HTERT RPE-1 (cell line): ENCODE results near the gene GPR160.
"Not testable (repeated sequence)": the region's sequence is repeated elsewhere in the genome, so short reads cannot be mapped to it uniquely, and the experiment has no call there.

ENCODE experiments used
- in situ Hi-C: fragments of 300-500 bp; cut with MboI; formaldehyde crosslinking; loops from 4 replicates; pipeline ENCODE4 v1.14.3; 2020; ENCODE audit warnings: low sequenced_read_pairs

Gene GPR160

GRCh38 chr3:170037463-170038433, at the start of gene GPR160:
Gene GPR160 (plus strand): TSS chr3:170037995. CDS start chr3:170083973, 45,978 bp downstream.
- in situ Hi-C loops: no loop called here

GRCh38 chr3:169990431-169990830, 47.4 kb upstream of the GPR160 start:
- in situ Hi-C loops: no loop called here

- in situ Hi-C loops: no loop called here
These were observed 45.6 kb upstream of the GPR160 start for GRCh38 chr3:169992156-169992555.

GRCh38 chr3:169992781-169993180, 45.0 kb upstream of the GPR160 start:
- in situ Hi-C loops: no loop called here

- in situ Hi-C loops: no loop called here
These were observed 44.0 kb upstream of the GPR160 start for GRCh38 chr3:169993761-169994160.

- in situ Hi-C loops: no loop called here
These were observed 41.7 kb upstream of the GPR160 start for GRCh38 chr3:169996063-169996462.

GRCh38 chr3:169998668-169999131, 39.1 kb upstream of the GPR160 start:
- in situ Hi-C loops: no loop called here

- in situ Hi-C loops: no loop called here
These were observed 38.4 kb upstream of the GPR160 start for GRCh38 chr3:169999433-169999832.

- in situ Hi-C loops: no loop called here
These were observed 37.7 kb upstream of the GPR160 start for GRCh38 chr3:170000051-170000450.

GRCh38 chr3:170002231-170002630, 35.6 kb upstream of the GPR160 start:
- in situ Hi-C loops: no loop called here

GRCh38 chr3:170002879-170003278, 34.9 kb upstream of the GPR160 start:
- in situ Hi-C loops: no loop called here

- in situ Hi-C loops: no loop called here
These were observed 33.9 kb upstream of the GPR160 start for GRCh38 chr3:170003881-170004356.

GRCh38 chr3:170007031-170007663, 30.6 kb upstream of the GPR160 start:
- in situ Hi-C loops: no loop called here

GRCh38 chr3:170010498-170010897, 27.3 kb upstream of the GPR160 start:
- in situ Hi-C loops: no loop called here

- in situ Hi-C loops: no loop called here
These were observed 25.0 kb upstream of the GPR160 start for GRCh38 chr3:170012683-170013400.

GRCh38 chr3:170016057-170016456, 21.7 kb upstream of the GPR160 start:
- in situ Hi-C loops: no loop called here

- in situ Hi-C loops: not testable (repeated sequence)
These were observed 18.5 kb upstream of the GPR160 start for GRCh38 chr3:170019306-170019705.

- in situ Hi-C loops: no loop called here
These were observed 16.7 kb upstream of the GPR160 start for GRCh38 chr3:170021083-170021482.

GRCh38 chr3:170022336-170022735, 15.5 kb upstream of the GPR160 start:
- in situ Hi-C loops: no loop called here

- in situ Hi-C loops: no loop called here
These were observed 14.6 kb upstream of the GPR160 start for GRCh38 chr3:170023165-170023564.

- in situ Hi-C loops: no loop called here
These were observed 13.2 kb upstream of the GPR160 start for GRCh38 chr3:170024581-170024980.
